DLD1 (cell line): ENCODE results near the gene CTDSP2.

Experiments
- in situ Hi-C: cut with HindIII; loops from 2 replicates; pipeline ENCODE4 v1.10.0; 2017; ENCODE audit warnings: low sequenced_read_pairs

The CTDSP2 gene

GRCh38 chr12:57817261-57817989 is 29.1 kb downstream of the CTDSP2 start:
- in situ Hi-C loops: loop anchor here (10.0 kb wide), 1 partner anchor 57 kb away; no protein-coding TSS in a partner anchor

- in situ Hi-C loops: loop anchor here (10.0 kb wide), 1 partner anchor 58 kb away; no protein-coding TSS in a partner anchor
These were observed 29.7 kb downstream of the CTDSP2 start for GRCh38 chr12:57816855-57817151.

- in situ Hi-C loops: loop anchor here (10.0 kb wide), 1 partner anchor 59 kb away; no protein-coding TSS in a partner anchor
These were observed 30.3 kb downstream of the CTDSP2 start for GRCh38 chr12:57816001-57816854.

GRCh38 chr12:57815177-57816000 is 31.1 kb downstream of the CTDSP2 start:
- in situ Hi-C loops: loop anchor here (10.0 kb wide), 1 partner anchor 59 kb away; no protein-coding TSS in a partner anchor

- in situ Hi-C loops: loop anchor here (10.0 kb wide), 1 partner anchor 61 kb away; no protein-coding TSS in a partner anchor
These were observed 32.4 kb downstream of the CTDSP2 start for GRCh38 chr12:57813971-57814772.

- in situ Hi-C loops: loop anchor here (10.0 kb wide), 1 partner anchor 61 kb away; no protein-coding TSS in a partner anchor
These were observed 33.2 kb downstream of the CTDSP2 start for GRCh38 chr12:57813111-57813970.

- in situ Hi-C loops: loop anchor here (10.0 kb wide), 1 partner anchor 64 kb away; no protein-coding TSS in a partner anchor
These were observed 35.3 kb downstream of the CTDSP2 start for GRCh38 chr12:57811028-57811755.

- in situ Hi-C loops: loop anchor here (10.0 kb wide), 1 partner anchor 64 kb away; no protein-coding TSS in a partner anchor
These were observed 36.1 kb downstream of the CTDSP2 start for GRCh38 chr12:57810450-57810849.

GRCh38 chr12:57809425-57809824 is 37.1 kb downstream of the CTDSP2 start:
- in situ Hi-C loops: no loop called here

- in situ Hi-C loops: no loop called here
These were observed 38.2 kb downstream of the CTDSP2 start for GRCh38 chr12:57808351-57808750.

- in situ Hi-C loops: no loop called here
These were observed 39.2 kb downstream of the CTDSP2 start for GRCh38 chr12:57807285-57807684.

- in situ Hi-C loops: no loop called here
These were observed 39.9 kb downstream of the CTDSP2 start for GRCh38 chr12:57806677-57807076.

GRCh38 chr12:57803319-57803893 is 43.1 kb downstream of the CTDSP2 start:
- in situ Hi-C loops: no loop called here

- in situ Hi-C loops: no loop called here
These were observed 43.9 kb downstream of the CTDSP2 start for GRCh38 chr12:57802607-57803006.

- in situ Hi-C loops: no loop called here
These were observed 45.6 kb downstream of the CTDSP2 start for GRCh38 chr12:57800965-57801364.

GRCh38 chr12:57797933-57798332 is 48.6 kb downstream of the CTDSP2 start:
- in situ Hi-C loops: no loop called here

- in situ Hi-C loops: no loop called here
These were observed 49.5 kb downstream of the CTDSP2 start for GRCh38 chr12:57796996-57797395.

GRCh38 chr12:57795354-57795753 is 51.2 kb downstream of the CTDSP2 start:
- in situ Hi-C loops: no loop called here
